Measurements from ENCODE around the gene CEACAM6.

DNA sequence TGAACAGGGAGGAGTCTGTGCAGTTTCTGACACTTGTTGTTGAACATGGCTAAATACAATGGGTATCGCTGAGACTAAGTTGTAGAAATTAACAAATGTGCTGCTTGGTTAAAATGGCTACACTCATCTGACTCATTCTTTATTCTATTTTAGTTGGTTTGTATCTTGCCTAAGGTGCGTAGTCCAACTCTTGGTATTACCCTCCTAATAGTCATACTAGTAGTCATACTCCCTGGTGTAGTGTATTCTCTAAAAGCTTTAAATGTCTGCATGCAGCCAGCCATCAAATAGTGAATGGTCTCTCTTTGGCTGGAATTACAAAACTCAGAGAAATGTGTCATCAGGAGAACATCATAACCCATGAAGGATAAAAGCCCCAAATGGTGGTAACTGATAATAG is 16.1 kb downstream of the CEACAM6 start:
- no peak for TF ChIP-seq CTCF (IDR thresholded peaks at IDR 0.05)
- no peak for TF ChIP-seq EZH2 (IDR thresholded peaks at IDR 0.05; ENCODE audit: borderline replicate concordance, insufficient read depth, low read depth, low read length, poor library complexity, severe bottlenecking)
